SK-N-SH (cell line): ENCODE results near the gene RNF113A. TPM values are rescaled to one million over a fixed set of nuclear protein-coding genes. Genes with fewer than 3 reads are reported as not detected.
A peak's percentile ranks its signal among the peaks of the same experiment; 100 is the strongest.

ENCODE experiments used
- CTCF ChIA-PET: fragments of 300-600, 350-600 bp; formaldehyde crosslinking; extraction: SDS; loops from one replicate; lab custom pipeline; 2021; lab: Yijun Ruan, JAX
- POLR2A ChIA-PET: fragments of 350-600 bp; sonication (Branson Sonifier 250); formaldehyde crosslinking; extraction: SDS; loops from one replicate; lab custom pipeline; 2020; ENCODE audit warnings: antibody characterized with exemption, inconsistent platforms; lab: Yijun Ruan, JAX
- DNase-seq: peaks from one replicate; pipeline ENCODE4 v3.0.0; 2012
- H2AFZ ChIP-seq: fragments of 200-600 bp; sonication (generic); 2 replicates; pipeline ENCODE4 v1.8.1; 2016; ENCODE audit warnings: antibody characterized with exemption, mild to moderate bottlenecking, low read depth
- H3F3A ChIP-seq: fragments of 200-600 bp; sonication (generic); replicated peaks from 2 replicates; pipeline ENCODE3; 2016; ENCODE audit warnings: antibody characterized with exemption, mild to moderate bottlenecking; ENCODE audit not compliant: insufficient read depth
- H3K27ac ChIP-seq, 2 experiments: fragments of 200-500 bp in 1 of 2; fragments of 200-600 bp in 1 of 2; sonication (Bioruptor generic) in 1 of 2; sonication (generic), shearing (Covaris generic) in 1 of 2; 2 replicates each; pipeline versions ENCODE4 v1.5.1 to v1.6.1; 2014 to 2016; ENCODE audit warnings: low read depth in 2 of 2, inconsistent platforms in 1 of 2, low read length in 1 of 2, mild to moderate bottlenecking in 1 of 2, mixed read lengths in 1 of 2
- H3K27me3 ChIP-seq: fragments of 200-600 bp; sonication (generic), shearing (Covaris generic); 2 replicates; pipeline ENCODE4 v1.6.1; 2016; ENCODE audit warnings: mixed run types; ENCODE audit not compliant: insufficient read depth
- H3K36me3 ChIP-seq, 2 experiments: fragments of 200-500 bp in 1 of 2; fragments of 200-600 bp in 1 of 2; sonication (Bioruptor generic) in 1 of 2; sonication (generic) in 1 of 2; replicated peaks in 1 of 2; 2 replicates each; pipeline versions ENCODE3 to v1.5.1; 2014 to 2016; ENCODE audit warnings: low read length in 1 of 2, mild to moderate bottlenecking in 1 of 2; ENCODE audit not compliant: insufficient read depth in 2 of 2, control insufficient read depth in 1 of 2
- H3K4me1 ChIP-seq, 2 experiments: fragments of 200-500 bp in 1 of 2; fragments of 200-600 bp in 1 of 2; sonication (Bioruptor generic) in 1 of 2; sonication (generic), shearing (Covaris generic) in 1 of 2; 2 replicates each; pipeline versions ENCODE4 v1.5.1 to v1.6.1; 2014 to 2016; ENCODE audit warnings: low read depth in 1 of 2, low read length in 1 of 2, mixed run types in 1 of 2; ENCODE audit not compliant: insufficient read depth in 2 of 2, control insufficient read depth in 1 of 2
- H3K4me2 ChIP-seq: fragments of 200-600 bp; sonication (generic), shearing (Covaris generic); 2 replicates; pipeline ENCODE4 v1.6.1; 2017; ENCODE audit warnings: mixed run types
- H3K4me3 ChIP-seq, 2 experiments: fragments of 200-500 bp in 1 of 2; fragments of 200-600 bp in 1 of 2; sonication (Bioruptor generic) in 1 of 2; sonication (generic), shearing (Covaris generic) in 1 of 2; 2 replicates each; pipeline versions ENCODE4 v1.5.1 to v1.8.1; 2014 to 2016; ENCODE audit warnings: low read depth in 2 of 2, inconsistent platforms in 1 of 2, low read length in 1 of 2, mild to moderate bottlenecking in 1 of 2, mixed read lengths in 1 of 2, moderate library complexity in 1 of 2
- H3K79me2 ChIP-seq: fragments of 200-600 bp; sonication (generic); 2 replicates; pipeline ENCODE4 v1.8.1; 2017; ENCODE audit warnings: mild to moderate bottlenecking; ENCODE audit not compliant: insufficient read depth
- H3K9ac ChIP-seq: fragments of 200-600 bp; sonication (generic); 2 replicates; pipeline ENCODE4 v1.6.1; 2017; ENCODE audit warnings: mixed run types
- H3K9me2 ChIP-seq: fragments of 200-600 bp; sonication (generic); 2 replicates; pipeline ENCODE4 v1.6.1; 2017; ENCODE audit warnings: mixed run types
- H3K9me3 ChIP-seq: fragments of 200-600 bp; sonication (generic); 2 replicates; pipeline ENCODE4 v1.6.1; 2017; ENCODE audit warnings: mixed run types, mild to moderate bottlenecking, moderate library complexity
- H4K20me1 ChIP-seq: fragments of 200-600 bp; sonication (generic); 2 replicates; pipeline ENCODE4 v1.6.1; 2017; ENCODE audit warnings: mild to moderate bottlenecking, mixed run types; ENCODE audit not compliant: insufficient read depth
- CHD2 ChIP-seq: fragments of 150-350 bp; IDR thresholded peaks from 2 replicates; pipeline ENCODE4 v1.6.1; 2018; ENCODE audit warnings: low read length; ENCODE audit not compliant: partially characterized antibody
- EZH2phosphoT487 ChIP-seq: fragments of 200-600 bp; sonication (generic); IDR thresholded peaks from 2 replicates; pipeline ENCODE4 v1.6.1; 2017; ENCODE audit warnings: low read depth, mixed run types, mild to moderate bottlenecking, antibody characterized with exemption, moderate library complexity, borderline replicate concordance
- FOSL2 ChIP-seq: IDR thresholded peaks from 2 replicates; pipeline ENCODE4 v1.4.0; 2012; ENCODE audit warnings: low read depth, mild to moderate bottlenecking, moderate library complexity, borderline replicate concordance
- FOXM1 ChIP-seq: IDR thresholded peaks from 2 replicates; pipeline ENCODE4 v1.4.0; 2012; ENCODE audit warnings: low read depth, mild to moderate bottlenecking
- GABPA ChIP-seq: IDR thresholded peaks from 2 replicates; pipeline ENCODE4 v1.4.0; 2012; ENCODE audit warnings: low read depth, mild to moderate bottlenecking
- GATA2 ChIP-seq: sonication (generic); formaldehyde crosslinking; IDR thresholded peaks from 2 replicates; pipeline ENCODE4 v1.5.0; 2020; ENCODE audit warnings: mild to moderate bottlenecking, missing genetic modification reagents
- MAX ChIP-seq: IDR thresholded peaks from 2 replicates; pipeline ENCODE4 v1.4.0; 2012; ENCODE audit warnings: low read depth
- MEF2A ChIP-seq: IDR thresholded peaks from 2 replicates; pipeline ENCODE4 v1.4.0; 2012; ENCODE audit warnings: low read depth, borderline replicate concordance
- NRF1 ChIP-seq: IDR thresholded peaks from 2 replicates; pipeline ENCODE4 v1.6.1; 2012; ENCODE audit warnings: low read depth, mild to moderate bottlenecking, low read length
- POLR2AphosphoS5 ChIP-seq: IDR thresholded peaks from 2 replicates; pipeline ENCODE4 v1.6.1; 2012; ENCODE audit warnings: low read depth, low read length
- RCOR1 ChIP-seq: fragments of 150-350 bp; IDR thresholded peaks from 2 replicates; pipeline ENCODE4 v1.6.1; 2017; ENCODE audit warnings: antibody characterized with exemption, low read length
- SIN3A ChIP-seq: IDR thresholded peaks from 2 replicates; pipeline ENCODE4 v1.6.1; 2012; ENCODE audit warnings: low read depth, mild to moderate bottlenecking, low read length, moderate library complexity, borderline replicate concordance
- SMC3 ChIP-seq: IDR thresholded peaks from 2 replicates; pipeline ENCODE4 v1.6.1; 2012; ENCODE audit warnings: low read depth, low read length, improper control_type of control experiment
- TCF12 ChIP-seq: IDR thresholded peaks from 2 replicates; pipeline ENCODE4 v1.4.0; 2012
- USF2 ChIP-seq: fragments of 150-350 bp; IDR thresholded peaks from 2 replicates; pipeline ENCODE4 v1.6.1; 2017; ENCODE audit warnings: antibody characterized with exemption, low read length, low read depth, borderline replicate concordance
- whole genome bisulfite sequencing: methylation state at CpG from one replicate; pipeline ENCODE4 v1.1.6; 2017; ENCODE audit warnings: low lambda C conversion rate; 5-methylcytosine and 5-hydroxymethylcytosine counted together
- polyA plus RNA-seq, 3 experiments: library from polyadenylated mRNA; depleted of rRNA; stranded (reverse); fragments of >200 nt; gene quantifications; 2 replicates each; pipeline ENCODE4 v1.2.3, GENCODE V29; 2012
- TF ChIP-seq, protein P1 (sequence below): fragments of 150-350 bp; IDR thresholded peaks from 2 replicates; pipeline ENCODE4 v1.6.1; 2016; ENCODE audit warnings: mild to moderate bottlenecking, low read depth, low read length
- TF ChIP-seq, protein P2 (sequence below): IDR thresholded peaks from 2 replicates; pipeline ENCODE4 v1.4.0; 2012; ENCODE audit warnings: low read depth, borderline replicate concordance
- TF ChIP-seq, protein P3 (sequence below): fragments of 200-600 bp; sonication (generic); IDR thresholded peaks from 2 replicates; pipeline ENCODE4 v1.6.1; 2017; ENCODE audit warnings: antibody characterized with exemption, mild to moderate bottlenecking, moderate library complexity
- TF ChIP-seq, protein P4 (sequence below): IDR thresholded peaks from 2 replicates; pipeline ENCODE4 v1.4.0; 2012; ENCODE audit warnings: low read depth, borderline replicate concordance
- TF ChIP-seq, protein P5 (sequence below): IDR thresholded peaks from 2 replicates; pipeline ENCODE4 v1.6.1; 2012; ENCODE audit warnings: mild to moderate bottlenecking, low read depth, low read length, moderate library complexity

Gene RNF113A
- polyA plus RNA-seq, 1 of the 3 experiments (the other 2 are of a cell fraction): 14.8 TPM

DNA sequence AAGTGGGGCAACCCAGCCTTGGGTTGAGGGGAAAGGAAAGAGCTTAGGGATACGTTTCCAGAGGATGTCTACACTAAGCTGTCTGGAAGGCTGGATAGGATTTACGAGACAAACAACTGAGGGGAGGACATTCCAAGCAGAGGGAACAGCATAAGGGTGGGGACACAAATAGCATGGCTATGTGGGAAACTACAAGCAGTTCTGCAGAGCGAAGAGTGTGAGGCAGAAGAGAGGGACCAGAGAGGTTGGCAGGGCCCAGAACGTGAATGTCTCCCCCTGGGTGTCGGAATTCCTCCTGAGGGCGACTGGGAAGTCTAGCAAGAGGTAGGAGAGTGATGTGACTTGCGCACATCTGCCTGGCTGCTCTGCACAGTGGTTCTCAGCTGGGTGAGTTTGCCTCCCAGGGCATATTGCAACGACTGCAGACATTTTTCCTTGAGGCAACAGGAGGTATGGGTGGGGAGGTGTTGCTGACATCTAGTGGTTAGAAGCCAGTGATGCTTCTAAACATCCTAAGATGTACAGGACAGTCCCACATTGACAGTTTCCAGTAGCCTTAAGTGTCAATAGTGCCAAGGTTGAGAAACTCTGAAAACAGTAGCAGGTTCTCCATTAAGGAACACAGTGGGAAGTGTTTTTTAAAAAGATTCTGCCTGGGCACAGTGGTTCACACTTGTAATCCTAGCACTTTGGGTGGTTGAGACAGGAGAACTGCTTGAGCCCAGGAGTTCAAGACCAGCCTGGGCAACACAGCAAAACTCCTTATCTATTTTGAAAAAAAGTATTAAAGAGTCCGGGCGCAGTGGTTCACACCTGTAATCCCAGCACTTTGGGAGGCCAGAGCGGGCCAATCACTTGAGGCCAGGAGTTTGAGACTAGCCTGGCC, 9.3 kb upstream of the RNF113A start:
- peaks cover 3 to 4% of the 10 kb centered on the region in 2 experiments for H3K36me3 ChIP-seq
- no peak overlapping the region for H3K4me2 ChIP-seq
- H3F3A ChIP-seq: peaks cover 3% of the 10 kb centered on the region
- H3K27ac ChIP-seq: no peak overlapping the region
- DNase-seq: peak; percentile 71
- no peaks in the 10 kb centered on the region; the same call in 1 of the 2 replicates for H3K27me3 ChIP-seq
- no peaks in the 10 kb centered on the region; a peak in 1 of 4 replicates for H3K4me1 ChIP-seq
- no peak overlapping the region for H3K4me3 ChIP-seq
- CTCF ChIA-PET: interaction anchor here (0.9 to 2.5 kb wide), 7 partner anchors 10 to 197 kb away, joined by 3 to 7 read pairs (median 3); partner anchors contain the start of genes AKAP14 and UPF3B
- H3K9ac ChIP-seq: no peak overlapping the region
- H2AFZ ChIP-seq: no peak overlapping the region
- 43% methylated on average over 10 of the region's 11 CpGs for WGBS
- H3K9me3 ChIP-seq: no peaks in the 10 kb centered on the region
- H4K20me1 ChIP-seq: no peaks in the 10 kb centered on the region
- peaks cover 1% of the 10 kb centered on the region; the same call in 1 of the 2 replicates for H3K79me2 ChIP-seq
- H3K9me2 ChIP-seq: no peaks in the 10 kb centered on the region
- POLR2A ChIA-PET: no interaction called here
- no peak for TF ChIP-seq GABPA
- no peak for TF ChIP-seq MEF2A
- no peak for TF ChIP-seq USF2
- TF ChIP-seq, protein P1, sequence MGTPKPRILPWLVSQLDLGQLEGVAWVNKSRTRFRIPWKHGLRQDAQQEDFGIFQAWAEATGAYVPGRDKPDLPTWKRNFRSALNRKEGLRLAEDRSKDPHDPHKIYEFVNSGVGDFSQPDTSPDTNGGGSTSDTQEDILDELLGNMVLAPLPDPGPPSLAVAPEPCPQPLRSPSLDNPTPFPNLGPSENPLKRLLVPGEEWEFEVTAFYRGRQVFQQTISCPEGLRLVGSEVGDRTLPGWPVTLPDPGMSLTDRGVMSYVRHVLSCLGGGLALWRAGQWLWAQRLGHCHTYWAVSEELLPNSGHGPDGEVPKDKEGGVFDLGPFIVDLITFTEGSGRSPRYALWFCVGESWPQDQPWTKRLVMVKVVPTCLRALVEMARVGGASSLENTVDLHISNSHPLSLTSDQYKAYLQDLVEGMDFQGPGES: no peak
- TF ChIP-seq, protein P2, sequence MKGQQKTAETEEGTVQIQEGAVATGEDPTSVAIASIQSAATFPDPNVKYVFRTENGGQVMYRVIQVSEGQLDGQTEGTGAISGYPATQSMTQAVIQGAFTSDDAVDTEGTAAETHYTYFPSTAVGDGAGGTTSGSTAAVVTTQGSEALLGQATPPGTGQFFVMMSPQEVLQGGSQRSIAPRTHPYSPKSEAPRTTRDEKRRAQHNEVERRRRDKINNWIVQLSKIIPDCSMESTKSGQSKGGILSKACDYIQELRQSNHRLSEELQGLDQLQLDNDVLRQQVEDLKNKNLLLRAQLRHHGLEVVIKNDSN: no peak
- no peak for TF ChIP-seq CHD2
- no peak for TF ChIP-seq MAX
- peak; percentile 57 for TF ChIP-seq SMC3
- TF ChIP-seq NRF1: no peak
- TF ChIP-seq, protein P3, sequence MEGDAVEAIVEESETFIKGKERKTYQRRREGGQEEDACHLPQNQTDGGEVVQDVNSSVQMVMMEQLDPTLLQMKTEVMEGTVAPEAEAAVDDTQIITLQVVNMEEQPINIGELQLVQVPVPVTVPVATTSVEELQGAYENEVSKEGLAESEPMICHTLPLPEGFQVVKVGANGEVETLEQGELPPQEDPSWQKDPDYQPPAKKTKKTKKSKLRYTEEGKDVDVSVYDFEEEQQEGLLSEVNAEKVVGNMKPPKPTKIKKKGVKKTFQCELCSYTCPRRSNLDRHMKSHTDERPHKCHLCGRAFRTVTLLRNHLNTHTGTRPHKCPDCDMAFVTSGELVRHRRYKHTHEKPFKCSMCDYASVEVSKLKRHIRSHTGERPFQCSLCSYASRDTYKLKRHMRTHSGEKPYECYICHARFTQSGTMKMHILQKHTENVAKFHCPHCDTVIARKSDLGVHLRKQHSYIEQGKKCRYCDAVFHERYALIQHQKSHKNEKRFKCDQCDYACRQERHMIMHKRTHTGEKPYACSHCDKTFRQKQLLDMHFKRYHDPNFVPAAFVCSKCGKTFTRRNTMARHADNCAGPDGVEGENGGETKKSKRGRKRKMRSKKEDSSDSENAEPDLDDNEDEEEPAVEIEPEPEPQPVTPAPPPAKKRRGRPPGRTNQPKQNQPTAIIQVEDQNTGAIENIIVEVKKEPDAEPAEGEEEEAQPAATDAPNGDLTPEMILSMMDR: peak; percentile 76
- TF ChIP-seq, protein P4, sequence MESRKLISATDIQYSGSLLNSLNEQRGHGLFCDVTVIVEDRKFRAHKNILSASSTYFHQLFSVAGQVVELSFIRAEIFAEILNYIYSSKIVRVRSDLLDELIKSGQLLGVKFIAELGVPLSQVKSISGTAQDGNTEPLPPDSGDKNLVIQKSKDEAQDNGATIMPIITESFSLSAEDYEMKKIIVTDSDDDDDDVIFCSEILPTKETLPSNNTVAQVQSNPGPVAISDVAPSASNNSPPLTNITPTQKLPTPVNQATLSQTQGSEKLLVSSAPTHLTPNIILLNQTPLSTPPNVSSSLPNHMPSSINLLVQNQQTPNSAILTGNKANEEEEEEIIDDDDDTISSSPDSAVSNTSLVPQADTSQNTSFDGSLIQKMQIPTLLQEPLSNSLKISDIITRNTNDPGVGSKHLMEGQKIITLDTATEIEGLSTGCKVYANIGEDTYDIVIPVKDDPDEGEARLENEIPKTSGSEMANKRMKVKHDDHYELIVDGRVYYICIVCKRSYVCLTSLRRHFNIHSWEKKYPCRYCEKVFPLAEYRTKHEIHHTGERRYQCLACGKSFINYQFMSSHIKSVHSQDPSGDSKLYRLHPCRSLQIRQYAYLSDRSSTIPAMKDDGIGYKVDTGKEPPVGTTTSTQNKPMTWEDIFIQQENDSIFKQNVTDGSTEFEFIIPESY: no peak
- no peak for TF ChIP-seq EZH2phosphoT487
- TF ChIP-seq SIN3A: 0 out of 2 replicates have a peak, but pooled peaks have one; percentile 21
- no peak for TF ChIP-seq GATA2 (CRISPR knock-in tag)
- TF ChIP-seq TCF12: no peak
- TF ChIP-seq FOXM1: no peak
- TF ChIP-seq, protein P5, sequence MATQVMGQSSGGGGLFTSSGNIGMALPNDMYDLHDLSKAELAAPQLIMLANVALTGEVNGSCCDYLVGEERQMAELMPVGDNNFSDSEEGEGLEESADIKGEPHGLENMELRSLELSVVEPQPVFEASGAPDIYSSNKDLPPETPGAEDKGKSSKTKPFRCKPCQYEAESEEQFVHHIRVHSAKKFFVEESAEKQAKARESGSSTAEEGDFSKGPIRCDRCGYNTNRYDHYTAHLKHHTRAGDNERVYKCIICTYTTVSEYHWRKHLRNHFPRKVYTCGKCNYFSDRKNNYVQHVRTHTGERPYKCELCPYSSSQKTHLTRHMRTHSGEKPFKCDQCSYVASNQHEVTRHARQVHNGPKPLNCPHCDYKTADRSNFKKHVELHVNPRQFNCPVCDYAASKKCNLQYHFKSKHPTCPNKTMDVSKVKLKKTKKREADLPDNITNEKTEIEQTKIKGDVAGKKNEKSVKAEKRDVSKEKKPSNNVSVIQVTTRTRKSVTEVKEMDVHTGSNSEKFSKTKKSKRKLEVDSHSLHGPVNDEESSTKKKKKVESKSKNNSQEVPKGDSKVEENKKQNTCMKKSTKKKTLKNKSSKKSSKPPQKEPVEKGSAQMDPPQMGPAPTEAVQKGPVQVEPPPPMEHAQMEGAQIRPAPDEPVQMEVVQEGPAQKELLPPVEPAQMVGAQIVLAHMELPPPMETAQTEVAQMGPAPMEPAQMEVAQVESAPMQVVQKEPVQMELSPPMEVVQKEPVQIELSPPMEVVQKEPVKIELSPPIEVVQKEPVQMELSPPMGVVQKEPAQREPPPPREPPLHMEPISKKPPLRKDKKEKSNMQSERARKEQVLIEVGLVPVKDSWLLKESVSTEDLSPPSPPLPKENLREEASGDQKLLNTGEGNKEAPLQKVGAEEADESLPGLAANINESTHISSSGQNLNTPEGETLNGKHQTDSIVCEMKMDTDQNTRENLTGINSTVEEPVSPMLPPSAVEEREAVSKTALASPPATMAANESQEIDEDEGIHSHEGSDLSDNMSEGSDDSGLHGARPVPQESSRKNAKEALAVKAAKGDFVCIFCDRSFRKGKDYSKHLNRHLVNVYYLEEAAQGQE: no peak
- TF ChIP-seq POLR2AphosphoS5: no peak
- no peak for TF ChIP-seq FOSL2
- no peak for TF ChIP-seq RCOR1
